GM19328 (cell line): Measurements from ENCODE around the gene CENPP.

ENCODE experiments used
- ATAC-seq: cut with Tn5 transposase; IDR thresholded peaks from one replicate; pipeline ENCODE4 v1.9.1; 2021; ENCODE audit warnings: mild to moderate bottlenecking, moderate library complexity; ENCODE audit not compliant: unreplicated experiment

The CENPP gene

DNA sequence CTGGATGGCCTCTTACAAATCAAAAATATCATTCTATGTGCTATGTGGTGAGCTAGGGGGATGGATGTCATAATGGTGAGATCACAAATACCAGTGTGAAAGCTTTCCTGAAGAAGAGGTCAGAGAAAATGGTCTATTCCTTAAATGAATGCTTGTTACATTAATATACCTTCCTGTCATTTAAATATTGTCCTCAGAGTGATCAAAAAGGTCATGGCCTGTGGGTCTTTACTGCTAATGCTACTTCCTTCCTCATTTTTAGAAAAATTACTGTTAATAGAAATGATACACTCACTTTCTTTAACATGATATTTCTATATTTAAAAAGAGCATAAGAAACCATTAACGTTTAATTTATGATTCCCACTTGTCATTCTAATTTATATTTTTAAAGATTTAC, 88.8 kb downstream of the CENPP start:
- no peak for ATAC-seq

DNA sequence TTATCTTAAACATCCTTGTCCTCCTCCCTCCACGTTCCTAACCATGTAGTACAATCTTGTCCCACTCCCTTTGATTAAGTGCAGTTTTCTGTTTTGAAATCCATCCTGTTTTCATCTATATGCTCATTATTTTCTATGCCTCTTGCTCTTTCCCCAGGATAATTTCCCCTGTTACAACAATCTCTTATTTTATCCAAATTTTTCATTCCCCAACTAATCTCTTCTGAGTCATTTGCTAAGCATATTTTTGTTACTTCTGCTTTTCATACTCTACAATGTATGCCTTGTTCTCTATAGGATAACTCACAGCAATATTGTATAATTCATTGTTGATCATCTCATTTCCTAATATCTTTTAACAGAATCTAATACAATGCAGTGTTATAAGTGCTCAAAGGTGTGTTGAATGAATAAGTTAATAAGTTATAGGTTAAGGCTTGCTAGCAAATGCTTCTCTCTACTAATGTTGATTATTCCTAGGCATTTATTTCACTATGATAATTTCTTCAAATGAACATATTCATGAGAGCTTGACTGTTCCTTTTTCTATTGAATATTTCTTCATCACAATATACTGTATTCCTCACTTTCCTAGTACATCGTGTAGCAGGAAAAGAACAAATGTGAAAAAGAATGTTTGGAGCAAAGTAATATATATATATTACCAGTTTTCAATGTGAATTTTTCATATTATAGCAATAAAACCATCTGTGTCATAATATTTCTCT, 97.0 kb downstream of the CENPP start:
- no peak for ATAC-seq

DNA sequence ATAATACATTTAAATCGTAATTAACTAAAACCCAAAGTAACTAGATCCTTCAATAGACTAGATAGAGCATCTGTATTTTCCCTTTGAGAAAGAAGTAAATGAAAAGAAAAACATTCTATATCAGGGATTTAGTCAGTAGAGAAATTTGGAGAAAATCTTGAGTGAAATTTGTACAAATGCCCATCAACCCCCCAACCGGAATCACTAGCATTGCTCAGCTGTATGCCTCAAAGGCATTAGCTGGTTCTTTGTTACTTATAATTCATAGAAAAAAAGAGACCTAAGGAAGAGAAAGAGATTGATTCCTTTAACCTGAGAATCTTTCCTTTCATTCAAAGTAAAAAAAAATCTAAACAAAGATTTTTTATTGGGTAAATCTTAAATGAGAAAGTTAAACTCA, 97.9 kb downstream of the CENPP start:
- no peak for ATAC-seq

DNA sequence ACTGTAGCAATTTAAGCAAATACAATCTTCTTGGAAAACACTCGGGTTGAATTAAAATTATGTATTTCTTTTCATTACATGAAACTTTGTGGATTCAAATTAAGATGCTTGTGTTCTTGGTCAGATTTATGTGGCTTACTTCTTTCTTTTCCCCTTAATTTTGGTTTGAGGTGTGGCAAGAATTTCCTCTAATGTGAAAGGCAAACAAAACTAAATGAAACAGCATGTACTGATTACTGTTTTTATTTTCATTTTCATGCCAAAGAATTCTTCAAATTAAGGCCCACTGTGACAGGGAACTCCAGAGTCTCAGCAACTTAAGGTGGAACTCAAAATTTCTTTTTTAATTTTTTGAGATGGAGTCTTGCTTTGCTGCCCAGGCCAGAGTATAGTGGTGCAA, 98.6 kb downstream of the CENPP start, which contains the start of gene OMD:
OMD (minus strand) TSS at position 132 of the 400 bp plus-strand sequence. CDS start 6,913 bp downstream, outside the sequence.
- ATAC-seq = no peak

DNA sequence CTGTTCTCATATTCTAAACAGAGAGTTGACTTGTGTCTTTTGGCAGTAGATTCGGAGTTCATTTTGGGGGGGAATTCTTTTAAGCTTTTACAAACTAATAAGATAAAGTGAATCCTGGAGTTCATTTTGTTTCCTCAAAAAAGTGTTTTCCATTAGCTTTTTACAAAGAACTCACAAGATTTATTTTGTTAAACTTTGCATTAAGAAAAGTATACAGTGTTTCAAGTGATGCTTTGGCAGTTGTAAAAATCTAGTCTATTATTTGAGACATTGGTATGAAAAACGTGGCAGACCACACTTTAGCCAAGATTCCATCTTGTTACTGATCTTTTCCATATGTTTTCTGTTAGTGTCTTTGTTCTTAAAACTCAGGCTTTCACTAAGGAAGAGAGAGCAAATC, 99.7 kb downstream of the CENPP start:
- ATAC-seq = no peak

DNA sequence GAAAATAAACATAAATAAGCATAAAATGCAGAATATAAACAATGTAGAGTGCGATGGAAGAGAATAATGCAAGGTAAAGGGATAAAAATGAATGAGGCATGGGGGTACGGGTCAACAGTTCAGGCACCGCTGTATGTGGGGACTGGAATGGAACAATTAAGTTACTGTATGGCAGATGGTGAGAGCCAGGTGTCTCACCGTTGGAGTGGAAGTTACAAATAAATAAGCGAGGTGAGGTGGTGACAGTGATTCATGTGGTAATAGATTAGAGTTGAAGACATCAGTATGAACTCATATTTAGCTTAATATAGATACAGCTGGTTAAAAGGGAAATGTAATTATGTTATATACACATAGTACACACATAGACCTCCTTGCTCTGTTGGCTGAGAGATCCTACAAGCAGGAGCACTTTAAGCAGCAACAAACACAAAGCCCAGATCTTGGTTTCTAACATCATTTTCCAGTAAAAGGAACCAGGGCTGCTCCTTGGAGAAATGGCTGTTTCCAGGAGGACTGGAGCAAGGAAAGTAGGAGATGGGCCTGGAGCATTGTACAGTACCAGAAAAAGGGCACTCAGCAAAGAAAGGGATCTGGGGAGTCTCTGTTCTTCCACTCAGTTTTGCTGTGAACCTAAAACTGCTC, 100.9 kb downstream of the CENPP start:
- ATAC-seq = no peak

DNA sequence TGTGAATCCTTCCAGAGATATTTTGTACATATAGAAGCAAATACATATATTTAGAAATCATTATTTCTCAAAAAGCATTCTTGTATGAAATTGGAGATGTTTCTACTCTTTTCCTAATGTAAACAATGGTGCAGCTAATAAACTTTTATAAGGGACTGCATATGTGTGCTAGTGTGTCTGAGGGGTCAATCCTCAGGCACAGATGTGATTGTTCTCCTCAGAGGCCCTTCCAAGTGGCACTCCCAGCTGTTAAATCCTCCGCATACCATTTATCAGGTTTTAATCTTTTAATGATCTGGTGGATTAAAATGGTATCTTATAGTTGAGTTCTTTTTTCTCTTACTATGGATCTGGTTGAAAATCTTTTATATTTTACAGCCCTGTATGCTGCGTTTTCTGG, 104.1 kb downstream of the CENPP start:
- no peak for ATAC-seq

DNA sequence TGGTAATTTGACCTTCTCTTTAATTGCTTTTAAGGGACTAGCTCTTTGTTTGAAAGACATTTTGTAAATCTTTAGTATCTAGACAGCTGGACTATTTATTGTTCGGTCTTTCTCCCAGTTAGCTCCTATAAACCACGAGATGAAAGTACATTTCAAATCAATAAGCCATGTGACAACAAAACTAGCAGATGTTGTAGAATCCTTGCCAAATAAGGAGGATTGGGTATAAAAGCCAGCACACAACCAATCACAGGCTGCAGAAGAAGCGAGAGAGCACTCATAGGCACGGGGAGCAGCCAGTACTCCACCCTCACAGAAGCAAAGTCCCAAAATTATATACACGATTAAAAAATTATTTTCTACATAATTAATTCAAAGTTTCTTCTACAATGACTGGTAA, 106.6 kb downstream of the CENPP start:
- no peak for ATAC-seq

DNA sequence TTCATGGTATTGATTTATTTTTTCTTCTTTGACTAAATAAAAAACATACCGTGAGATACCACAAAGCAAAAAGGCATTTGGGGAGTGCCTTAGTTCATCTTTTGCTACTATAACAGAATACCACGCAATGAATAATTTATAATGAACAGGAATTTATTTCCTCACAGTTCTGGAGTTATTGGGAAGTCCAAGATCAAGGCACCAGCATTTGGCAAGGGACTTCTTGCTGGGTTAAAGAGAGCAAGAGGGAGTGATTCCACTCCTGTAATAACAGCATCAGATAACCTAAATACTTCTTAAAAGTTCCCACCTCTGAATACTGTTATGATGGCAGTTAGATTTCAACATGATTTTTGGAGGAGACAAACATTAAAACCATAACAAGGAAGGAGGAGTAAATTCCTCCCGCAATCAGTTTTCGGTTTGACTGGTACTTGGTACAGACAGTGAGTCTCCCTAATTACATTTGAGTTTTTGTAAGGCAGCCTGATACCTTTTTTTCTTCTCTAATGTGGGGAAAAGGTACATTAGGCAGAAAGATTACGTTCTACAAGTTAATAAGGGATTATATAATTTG, 107.3 kb downstream of the CENPP start:
- ATAC-seq = no peak

DNA sequence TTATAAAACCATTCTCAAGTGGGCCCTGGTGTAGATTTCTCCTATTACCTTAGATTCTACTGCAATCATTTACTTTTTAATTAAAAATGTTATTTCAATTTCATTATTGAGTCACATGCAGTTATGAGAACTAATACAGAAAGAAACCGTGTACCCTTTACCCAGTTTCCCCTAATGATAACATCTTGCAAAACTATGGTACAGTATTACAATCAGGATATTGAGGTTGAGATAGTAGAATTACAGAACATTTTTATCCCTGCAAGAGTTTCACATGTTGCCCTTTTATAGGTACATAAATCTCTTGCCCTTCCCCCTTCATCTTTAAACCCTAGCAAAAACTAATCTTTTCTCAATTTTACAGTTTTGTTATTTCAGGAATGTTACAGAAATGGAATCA, 109.5 kb downstream of the CENPP start:
- ATAC-seq = no peak

DNA sequence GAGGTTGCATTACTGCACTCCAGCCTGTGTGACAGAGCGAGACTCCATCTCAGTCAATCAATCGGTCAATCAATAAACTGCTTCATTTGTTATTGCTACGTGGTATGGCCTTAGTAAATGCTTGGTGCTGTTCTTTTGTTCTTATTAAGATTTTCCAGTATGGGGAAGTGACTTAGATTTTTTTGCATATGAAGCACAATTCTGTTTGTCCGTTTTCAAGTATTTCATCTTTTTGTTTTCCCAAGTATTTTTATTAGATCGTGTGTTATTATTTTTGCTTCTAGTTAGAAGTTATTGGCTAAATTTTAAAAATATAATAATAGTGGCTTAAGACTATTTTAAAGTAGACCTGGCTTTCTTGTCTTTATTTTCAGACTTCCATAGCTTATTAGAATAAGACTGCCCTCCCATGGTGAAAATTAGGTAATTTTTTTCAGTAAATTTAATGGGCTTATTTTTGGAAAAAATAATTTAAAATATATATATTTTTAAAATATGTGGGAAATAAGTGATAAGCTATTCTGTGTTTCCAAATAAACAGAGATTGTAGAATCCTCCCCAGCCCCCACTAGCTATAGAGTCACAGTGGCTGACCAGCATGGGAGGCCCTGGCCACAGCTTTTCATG, 113.3 kb downstream of the CENPP start:
- ATAC-seq = no peak

DNA sequence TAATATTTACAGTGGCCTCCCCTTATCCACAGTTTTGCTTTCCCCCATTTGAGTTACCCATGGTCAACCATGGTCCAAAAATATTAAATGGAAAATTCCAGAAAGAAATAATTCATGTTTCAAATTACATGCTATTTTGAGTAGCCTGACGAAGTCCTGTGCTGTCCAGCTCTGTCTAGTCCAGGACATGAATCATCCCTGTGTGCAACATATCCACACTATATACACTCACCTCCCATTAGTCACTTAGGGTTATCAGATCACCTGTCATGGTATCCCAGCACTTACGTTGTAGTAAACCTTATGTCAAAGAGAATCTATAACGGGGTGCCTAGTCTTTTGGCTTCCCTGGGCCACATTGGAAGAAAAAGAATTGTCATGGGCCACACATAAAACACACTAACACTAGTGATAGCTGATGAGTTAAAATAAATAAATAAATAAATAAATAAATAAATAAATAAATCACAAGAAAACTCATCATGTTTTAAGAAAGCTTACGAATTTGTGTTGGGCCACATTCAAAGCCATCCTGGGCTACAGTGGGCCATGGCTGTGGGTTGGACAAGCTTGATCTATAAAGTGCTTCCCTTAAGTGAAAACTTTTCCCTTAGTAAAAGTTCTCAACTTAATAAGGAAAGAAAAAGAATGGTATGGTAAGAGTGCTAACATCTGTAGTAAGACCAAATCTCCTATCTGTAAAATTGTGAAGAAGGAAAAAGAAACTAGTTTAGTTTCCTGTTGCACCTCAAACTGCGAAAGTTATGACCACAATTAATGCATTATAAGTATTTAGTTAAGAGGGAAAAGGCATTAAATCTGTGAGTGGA, 114.4 kb downstream of the CENPP start:
- ATAC-seq = no peak

DNA sequence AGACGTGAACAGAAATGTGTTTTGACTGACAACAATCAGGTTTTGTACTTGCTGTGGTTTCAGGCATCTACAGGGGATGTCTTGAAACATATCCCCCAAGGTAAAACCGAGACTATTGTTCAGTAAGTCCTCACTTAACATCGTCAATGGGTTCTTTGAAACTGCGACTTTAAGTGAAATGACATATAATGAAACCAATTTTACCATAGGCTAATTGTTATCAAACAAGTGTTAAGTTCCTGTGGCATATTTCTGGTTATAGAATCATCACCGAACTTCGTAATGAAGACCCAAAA, 114.9 kb downstream of the CENPP start:
- ATAC-seq = no peak

DNA sequence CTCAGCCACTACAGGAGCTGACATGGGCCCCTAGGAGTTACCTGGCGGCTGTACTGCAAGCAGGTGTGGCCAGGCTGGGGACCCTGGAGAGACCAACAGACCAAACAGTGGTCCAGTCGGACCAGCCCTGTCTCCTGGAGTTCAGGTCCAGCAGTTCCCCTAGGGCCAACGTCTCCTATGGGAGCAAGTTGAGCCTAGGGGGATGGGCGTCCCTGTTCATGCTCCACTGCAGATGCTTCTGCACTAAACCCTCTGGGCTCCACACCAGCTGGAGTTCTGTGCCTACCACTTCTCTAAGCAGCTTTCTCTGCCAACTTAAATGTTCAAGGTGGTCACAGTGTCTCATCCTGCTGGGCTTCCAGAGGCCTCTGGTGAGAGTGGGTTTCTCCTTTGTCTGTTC, 119.1 kb downstream of the CENPP start:
- no peak for ATAC-seq

DNA sequence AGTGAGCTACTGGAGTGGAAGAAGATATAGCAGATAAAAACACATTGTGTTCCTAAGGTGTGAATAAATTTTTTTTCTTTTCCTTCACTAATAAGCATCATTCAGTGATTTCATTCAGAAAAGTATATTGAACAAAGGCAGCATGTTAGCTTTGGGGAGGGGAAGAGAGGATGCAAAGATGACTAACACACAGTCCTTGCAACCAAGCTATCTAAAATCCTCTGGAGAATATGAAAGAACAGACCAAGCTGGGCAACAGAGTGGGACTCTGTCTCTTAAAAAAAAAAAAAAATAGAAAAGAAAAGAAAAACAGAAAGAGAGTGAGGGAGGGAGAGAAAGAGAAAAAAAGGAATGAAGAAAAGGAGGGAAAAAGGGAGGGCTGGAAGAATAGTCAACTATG, 120.8 kb downstream of the CENPP start:
- ATAC-seq = no peak

DNA sequence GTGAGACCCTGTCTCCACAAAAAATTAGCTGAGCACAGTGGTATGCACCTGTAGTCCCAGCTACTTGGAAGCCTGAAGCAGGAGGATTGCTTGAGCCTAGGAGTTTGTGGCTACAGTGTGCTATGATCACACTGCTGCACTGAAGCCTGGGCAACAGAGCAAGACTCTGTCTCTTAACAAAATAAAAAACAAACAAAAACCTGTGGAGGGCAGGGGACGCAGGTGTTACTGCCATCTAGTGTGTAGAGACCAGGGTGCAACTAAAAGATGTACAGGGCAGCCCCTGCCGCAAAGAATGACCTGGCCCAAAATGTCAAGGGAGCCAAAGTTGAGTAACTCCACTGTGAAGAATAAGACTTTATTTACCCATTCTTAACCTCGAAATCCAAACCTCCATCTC, 129.5 kb downstream of the CENPP start:
- ATAC-seq = no peak

DNA sequence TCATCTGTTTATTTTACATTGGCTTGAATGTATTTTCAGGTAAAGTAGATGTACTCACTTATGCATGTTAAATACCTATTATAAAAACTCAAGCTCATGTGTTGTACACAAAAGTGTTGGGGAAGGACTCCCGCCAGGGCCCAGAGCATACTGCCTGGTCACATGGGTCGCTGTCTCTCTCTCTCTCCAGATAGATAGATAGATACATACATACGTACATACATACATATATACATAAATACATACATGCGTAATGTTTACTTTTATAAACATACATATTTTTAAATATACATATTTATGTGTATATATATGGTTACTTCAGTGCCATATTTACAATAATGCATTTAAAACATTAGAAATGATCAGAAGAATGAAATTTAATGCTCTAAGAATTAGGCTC, 131.8 kb downstream of the CENPP start:
- no peak for ATAC-seq

DNA sequence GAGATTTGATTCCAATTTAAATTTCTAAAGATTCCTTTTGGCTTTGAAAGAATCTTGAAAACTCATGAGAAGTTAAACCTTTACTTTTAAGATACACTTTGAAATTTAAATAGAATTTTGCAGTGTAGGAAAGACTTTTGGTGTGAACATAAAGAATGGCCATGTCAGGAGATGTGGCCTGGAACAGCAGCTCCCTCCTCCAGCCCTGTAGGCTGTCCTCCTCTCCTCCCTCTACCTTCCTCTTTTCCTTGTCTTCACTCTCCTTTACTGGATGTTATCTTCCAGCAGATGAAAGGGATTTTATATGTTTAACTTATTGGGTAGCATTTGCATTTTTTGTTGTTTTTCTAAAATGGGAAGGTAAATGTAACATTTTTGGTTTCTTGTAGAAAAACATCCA, 137.6 kb downstream of the CENPP start:
- no peak for ATAC-seq

DNA sequence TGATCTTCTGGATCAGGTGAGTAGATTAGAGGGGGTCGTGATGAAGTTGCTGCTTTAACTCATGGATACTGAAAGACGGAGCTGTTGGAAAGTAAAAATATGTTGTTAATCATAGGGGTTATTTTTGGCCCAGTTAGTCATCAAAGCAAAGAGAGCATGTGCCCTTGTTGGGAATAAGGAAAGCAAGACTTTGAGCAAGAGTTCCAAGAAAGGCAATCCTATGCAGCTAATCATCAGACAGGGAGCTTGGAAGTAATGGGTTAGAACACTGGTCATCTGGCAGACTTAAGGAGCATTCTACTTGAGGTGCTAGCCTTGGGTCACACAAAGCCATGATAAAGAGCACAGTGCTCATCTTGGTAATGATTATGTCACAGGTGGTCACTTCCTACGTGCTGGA, 138.2 kb downstream of the CENPP start:
- no peak for ATAC-seq

DNA sequence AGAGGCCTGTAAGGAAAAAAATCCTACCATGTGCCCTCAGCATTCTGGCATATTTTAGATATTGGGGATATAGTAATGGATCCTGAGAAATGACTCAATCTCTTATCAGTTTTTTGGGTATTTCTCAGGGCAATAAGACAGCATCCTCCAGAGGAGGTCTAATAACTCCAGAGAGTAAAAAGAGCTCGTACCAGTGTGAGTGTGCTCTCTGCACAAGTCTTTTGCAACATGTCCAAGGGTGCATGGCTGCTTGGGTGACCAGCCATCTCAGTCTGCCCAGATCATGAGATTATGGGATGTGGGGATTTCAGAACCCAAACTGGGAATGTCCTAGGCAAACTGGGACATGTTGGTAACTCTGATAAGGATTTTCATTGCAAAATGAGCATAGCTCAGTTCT, 141.3 kb downstream of the CENPP start:
- no peak for ATAC-seq

DNA sequence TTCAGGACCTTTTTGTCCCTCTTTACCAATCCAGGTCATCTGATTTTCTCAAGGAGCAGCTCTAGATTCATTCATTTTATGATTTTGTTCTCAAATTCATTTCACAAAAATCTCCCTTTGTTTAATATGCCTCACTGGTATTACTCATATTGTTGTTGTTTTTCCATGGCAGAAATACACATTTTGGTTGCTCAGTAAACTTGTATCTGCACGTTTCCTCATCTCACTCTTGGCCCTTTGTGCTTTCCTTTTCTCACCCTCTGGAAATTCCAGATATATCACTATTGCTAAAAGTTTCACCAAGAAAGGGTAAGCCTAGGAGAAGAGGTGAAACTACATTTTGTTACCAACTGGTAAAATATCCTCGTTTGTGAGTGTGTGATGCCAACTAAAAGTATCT, 141.8 kb downstream of the CENPP start:
- ATAC-seq = no peak
